Stimulated activated CD4-positive, alpha-beta T cell treated with anti-CD3 and anti-CD28 coated beads, Interleukin-4, amount 100 ng/mL, for 1 hour (primary cell): ENCODE measurements around the gene MAN1A1.
"Not testable (repeated sequence)": the region's sequence is repeated elsewhere in the genome, so short reads cannot be mapped to it uniquely, and the experiment has no call there.

Experiments used
- DNase-seq: peaks from one replicate; pipeline ENCODE4 v3.0.0-alpha.2; 2020

The MAN1A1 gene

DNA sequence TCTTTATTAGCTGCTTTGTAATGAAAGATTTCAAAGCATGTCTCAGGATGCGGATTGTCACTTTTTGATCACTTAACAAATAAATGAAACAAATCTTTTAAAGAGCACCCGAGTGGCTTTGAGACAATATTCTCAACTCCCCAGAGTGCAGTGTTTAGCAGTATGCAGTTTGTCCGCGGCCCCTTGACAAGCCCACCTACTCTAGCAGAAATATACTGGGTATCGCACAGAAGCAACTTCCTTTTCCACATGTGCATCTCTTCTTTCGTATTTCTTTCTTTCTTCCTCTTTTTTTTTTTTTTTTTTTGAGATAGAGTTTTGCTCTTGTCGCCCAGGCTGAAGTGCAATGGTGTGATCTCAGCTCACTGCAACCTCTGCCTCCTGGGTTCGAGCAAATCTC, 186.6 kb downstream of the MAN1A1 start:
- no peak for DNase-seq

DNA sequence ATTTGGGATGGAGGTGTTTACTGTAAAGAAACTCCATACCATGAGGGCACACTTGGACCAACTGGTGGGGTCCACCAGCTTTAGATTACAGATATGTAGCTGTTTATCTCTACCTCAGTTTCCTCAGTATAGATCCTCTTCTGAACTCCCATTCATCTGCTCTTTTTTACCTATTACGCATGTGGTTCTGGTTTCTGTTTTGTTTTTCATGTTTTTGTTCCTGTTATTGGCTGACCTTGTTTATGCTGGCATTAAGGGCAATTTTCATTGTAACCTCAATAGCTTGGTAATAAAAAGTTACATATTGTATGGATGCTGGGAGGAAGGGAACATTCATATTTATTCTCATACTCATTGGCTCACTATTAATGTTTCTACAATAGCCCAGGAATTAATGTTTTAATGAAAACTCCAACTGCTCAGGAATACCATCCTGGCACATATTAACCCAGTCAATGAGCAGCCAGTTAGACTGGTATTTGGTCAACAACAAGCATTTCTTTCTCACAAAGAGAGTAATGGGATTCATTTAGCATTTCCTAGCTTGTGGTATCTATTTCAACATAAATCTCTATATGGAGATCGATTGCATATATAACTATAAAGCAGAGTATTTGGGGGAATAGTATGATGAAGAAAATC, 187.3 kb downstream of the MAN1A1 start:
- DNase-seq, result no peak

DNA sequence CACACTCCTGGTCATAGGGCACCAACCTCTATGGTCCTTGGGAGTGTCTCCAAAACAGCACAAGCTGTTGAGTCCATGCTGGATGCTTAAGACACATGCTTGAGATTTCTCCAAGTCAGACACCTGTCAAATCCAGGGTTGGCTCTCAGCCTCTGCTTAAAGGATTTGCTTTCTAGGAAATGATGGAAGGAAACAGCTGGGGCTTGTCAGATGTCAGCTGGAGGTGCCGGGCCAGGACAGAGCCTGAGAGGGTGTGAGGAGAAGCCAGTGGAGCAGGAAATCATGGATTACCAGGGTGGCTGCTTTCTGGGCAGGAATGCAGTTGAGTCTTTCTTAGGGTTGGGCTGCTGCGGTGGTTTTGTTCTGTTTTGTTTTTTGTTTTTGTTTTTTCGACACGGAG, 188.1 kb downstream of the MAN1A1 start:
- DNase-seq, result no peak

DNA sequence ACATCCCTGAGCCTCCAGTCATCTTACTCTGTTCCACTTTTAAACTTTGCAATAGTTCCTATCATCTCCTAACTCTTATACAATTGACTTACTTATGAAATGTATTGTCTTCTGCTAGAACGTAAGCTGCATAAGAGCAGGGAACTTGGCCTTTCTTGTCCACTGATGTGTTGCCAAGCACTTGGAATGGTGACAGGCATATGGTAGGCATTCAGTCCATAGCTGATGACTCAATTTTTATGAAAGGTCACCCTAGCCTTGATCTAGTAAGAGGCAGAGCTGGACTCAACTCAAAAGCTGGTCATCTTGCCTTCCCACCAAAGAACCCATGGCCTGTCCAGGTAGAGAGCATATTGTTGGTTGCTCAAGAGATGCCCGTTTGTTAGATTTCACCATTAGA, 188.7 kb downstream of the MAN1A1 start:
- no peak for DNase-seq

DNA sequence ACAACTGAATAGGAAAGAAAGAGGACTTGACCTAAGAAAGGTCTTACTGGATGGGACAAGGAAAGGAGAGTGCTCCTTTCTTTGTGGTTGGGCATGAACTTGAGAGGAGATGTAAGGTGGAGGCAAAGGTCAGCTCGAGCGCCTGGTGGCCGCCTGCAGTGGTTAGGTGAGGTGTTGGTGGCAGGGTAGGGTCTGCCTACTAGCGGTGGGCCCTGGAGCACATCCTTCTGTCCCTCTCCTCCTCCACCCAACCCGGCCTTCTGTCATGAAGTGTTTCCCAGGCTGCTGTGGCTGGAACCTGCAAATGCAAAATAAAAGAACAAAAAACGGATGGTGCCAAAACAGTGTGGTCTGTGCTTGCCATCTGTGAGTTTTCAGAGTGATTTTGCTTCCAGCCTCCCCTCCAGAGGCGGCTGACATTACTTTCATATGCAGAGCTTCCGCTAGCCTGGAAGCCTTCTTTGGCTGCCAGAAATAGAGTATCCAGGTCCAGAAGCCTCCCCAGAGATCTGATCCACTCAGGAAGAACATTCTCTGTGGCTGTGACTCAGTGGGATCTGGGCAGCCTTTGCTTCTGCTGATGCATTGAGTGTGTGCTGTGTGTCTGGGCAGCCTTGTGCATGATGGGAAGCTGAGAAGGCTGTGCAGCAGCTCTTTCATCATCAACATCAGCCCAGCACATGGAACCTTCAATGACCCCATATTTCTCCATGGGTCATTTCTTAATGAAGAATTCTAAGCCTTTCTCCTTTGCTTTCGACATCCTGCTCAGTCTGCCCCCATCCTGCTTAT, 191.3 kb downstream of the MAN1A1 start:
- DNase-seq, result no peak

DNA sequence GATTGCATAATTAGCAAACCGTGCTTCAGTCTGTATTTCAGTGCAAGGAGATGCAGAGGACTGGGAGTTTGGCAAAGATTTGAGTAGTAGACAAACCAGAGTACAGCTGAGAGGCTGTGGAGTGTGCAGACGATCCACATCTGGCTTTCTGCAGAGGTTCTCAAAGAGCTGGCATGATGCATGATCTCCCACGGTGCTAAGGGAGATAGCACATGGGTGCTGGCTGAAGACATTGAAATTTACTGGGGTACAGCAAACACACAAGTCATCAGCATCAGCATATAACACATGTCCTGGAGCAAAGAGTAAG, 192.1 kb downstream of the MAN1A1 start:
- no peak for DNase-seq

DNA sequence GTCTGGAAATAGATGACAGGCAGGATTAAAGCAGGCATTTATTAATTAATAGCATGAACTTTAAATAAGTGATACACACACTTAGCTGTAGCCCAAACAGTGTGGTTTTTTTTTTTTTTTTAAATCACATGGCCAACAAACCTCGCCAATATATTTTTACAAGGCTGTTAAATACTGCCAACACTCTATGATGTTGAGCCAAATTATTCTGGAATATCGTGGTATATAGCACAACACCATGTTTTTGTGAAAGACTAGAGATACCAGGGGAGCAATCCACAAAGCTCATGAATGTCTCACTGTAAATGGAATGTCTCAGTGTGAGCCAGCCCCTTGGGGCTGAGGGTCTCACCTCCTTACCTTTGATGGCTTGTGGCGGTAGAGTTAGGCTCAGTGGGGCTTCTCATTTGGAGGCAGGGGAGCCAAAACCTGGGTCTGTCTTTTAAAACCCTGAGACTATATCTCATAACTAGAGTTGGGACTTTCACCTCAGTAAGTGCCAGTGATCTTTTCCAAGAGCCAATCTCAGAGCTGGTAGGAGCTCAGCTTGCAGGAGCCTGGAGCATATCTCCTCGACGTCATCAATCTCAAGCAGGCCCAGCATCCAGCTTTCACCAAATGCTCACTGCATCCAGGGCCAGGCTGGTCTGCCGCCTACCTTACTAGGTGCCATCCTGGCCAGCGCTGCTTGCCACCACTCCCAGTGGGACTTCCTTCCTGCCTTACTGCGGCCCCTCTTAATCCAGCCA, 192.6 kb downstream of the MAN1A1 start:
- no peak for DNase-seq

DNA sequence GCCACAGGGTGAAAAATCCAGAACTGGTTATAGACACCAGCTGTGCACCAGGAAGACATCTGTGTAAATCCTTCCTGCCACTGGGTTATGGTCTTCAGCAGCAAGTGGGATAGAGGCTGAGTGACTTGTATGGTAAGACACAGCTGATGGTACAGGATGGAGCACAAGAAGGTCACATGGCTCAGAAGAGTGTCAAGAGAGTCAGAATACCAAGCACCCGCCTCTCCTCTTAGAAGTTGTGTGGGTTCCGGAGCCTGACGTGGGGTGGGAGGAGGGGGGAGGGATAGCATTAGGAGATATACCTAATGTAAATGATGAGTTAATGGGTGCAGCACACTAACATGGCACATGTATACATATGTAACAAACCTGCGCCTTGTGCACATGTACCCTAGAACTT, 193.5 kb downstream of the MAN1A1 start:
- not testable (repeated sequence) for DNase-seq

DNA sequence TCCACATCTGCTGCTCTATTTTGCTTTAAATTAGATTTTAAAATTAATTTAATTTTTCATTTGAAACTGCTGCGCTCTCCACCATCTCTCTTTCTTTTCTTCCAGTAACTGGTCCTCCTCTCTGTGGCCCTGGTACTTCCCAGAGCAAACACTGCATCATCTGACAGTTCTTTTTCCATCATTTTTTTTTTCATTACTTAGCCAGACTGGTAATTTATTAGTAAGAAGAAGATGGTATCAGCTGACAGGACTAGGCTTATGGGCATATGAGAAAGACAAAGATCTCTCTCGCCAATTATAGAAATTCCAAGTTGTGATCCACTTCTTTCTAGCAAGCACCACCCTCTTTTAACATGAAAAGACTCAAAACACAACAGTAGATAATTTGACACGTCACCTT, 197.4 kb downstream of the MAN1A1 start:
- no peak for DNase-seq

DNA sequence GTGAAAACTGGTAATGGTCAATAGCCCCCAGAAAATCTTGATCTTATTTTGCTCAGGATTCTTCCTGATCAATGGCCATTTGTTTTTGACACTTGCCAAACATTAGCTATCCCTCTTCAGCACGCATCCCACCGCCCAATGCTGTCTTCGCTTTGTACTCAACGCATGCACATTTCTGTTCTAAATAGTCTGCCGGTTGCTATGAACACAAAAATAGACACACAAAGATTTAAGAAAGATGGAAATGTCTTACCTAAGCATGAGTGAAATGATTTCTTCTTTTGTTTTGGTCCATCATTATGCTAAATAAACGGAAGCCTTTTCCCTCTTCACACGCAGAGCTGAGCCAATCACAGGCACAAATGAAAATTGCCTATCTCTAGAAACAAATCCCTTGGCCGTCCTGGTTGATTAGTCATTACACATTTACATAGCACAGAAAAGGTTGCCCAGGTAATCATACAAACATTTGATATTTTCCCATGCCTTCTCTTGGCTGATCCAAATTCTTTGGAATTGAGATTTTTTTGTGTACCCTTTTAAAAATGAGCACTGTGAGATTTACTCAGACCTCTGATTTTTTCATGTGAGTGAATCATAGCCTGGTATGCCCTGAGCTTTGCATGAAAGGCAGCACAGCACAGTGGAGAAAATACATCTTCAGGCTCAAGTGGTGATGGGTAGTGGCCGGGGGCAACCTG, 200.6 kb downstream of the MAN1A1 start:
- DNase-seq, result no peak

DNA sequence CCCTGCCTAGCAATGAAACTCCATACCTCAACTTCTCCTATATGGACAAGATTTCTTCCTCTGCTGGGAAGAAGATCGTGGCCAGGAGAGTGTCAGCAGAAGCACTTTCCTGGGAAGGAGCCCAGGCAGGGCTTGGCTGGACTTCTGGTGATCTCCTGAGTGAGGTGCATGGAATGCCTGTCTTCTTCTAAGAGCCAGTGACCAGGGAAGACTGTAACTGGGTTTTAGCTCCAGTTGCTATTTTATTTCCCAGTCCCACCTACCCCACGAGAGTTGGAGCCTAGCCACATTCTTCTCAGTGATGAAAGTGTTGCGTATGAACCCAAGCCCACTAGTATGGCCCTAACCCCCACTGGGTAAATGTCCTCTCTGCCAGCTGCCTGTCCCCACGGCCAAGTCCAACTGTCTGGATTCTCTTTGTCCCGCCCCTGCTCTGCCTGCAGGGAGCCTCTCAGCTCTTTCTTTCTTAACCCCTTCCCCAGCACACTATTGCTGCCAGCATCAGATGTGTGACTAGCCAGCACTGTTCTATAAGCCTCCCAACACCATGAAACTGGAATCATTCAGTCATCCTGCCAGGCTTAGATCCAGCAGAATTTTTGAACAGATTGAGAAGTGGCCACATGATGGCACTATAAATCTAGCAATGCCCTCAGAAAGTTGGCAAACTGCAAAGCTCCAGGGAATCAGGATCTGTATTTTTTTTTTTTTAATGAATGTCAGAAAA, 201.3 kb downstream of the MAN1A1 start:
- no peak for DNase-seq

DNA sequence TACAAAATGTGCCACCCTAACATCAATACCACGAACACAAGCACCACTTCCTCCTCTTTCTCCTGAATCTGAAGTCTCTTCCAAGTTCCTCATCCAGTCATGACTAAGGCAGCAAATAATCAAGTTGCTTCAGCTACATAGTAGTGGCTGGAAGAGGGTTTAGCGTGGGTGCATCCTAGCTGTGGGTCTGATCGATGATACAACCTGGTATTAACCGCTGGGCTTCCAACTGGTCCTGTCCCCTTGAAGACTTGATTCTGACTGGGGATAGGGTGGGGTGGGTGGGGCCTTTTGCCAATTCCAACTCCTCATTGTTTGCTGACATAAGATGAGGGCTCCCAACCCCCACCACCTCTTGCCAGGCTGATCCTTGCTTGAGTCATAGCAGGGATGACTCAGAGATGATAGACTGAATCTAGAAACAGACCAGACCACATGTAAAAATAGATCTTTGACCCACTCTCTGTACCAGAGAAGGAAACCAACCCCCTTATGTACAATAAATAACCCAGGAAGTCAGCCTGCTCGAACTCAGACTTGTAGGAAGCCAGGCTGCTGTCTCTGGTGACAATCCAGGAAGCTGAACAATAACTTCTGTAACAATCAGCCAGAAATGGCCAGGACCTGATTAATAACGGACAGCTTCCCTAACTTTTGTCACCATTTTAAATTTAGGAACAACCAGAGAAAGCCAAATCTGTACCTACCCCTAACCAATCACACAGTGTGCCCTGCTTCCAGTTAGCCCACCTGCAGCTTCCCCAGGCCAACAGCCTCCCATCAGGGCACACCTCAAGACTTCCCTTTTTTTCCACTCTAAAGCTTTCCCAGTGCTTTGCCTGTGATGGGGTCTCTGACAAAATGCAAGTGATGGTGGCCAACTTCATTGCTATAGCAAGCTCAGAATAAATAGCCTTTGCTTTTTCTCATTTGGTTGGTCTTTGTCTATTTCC, 202.2 kb downstream of the MAN1A1 start:
- DNase-seq, result peak; percentile 37

DNA sequence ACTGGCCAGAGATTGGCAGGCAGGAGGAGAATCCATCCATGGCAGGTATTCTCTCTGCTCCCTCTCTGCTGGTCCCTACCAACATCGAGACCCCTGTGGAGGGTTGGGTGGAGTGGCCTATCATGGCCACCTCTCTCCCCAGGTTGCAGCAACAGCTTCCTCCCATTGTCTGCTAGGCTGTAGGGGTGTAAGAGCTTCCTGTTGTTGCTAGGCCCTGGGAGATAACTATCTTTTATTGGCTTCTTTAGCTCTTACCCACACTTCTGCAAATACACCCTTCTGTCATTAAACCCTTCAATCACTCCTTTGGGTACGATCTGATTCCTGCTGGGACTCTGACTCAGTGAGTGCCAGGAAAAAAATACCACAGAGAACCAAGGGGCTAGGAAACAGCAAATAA, 204.4 kb downstream of the MAN1A1 start:
- no peak for DNase-seq

DNA sequence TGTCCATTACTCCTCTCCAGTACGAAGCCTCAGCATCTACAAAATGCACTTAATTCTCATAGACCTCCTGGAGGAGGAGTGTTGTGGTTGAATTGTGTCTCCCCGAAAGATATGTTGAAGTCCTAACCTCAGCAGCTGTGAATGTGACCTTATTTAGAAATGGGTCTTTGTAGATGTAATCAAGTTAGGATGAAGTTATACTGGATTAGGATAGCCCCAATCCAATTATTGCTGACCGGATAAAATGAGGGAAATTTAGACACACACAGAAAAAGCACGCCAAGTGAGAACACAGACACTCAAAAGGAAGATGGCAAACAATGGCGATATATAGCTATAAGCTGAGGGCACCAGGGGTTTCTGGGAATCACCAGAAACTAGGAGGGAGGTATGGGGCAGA, 206.9 kb downstream of the MAN1A1 start:
- no peak for DNase-seq

DNA sequence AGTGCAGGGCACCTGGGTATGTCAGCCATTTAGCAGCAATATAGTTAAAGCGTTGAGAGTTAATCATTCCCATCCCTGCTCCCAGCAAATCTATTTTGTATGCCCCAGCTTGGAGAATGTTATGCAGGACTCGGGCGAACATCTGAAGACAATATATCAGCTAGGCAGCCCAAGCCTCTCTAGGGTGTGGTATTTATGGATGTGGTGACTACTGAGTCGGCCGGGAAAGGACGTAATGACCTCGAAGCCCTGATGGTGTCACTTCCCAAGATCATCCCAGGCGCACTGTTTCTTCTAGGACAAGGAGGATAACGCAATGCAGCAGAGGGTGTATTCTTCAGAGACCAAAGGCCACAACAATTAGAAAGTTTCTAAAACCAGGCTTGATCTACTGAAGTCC, 207.5 kb downstream of the MAN1A1 start:
- no peak for DNase-seq

DNA sequence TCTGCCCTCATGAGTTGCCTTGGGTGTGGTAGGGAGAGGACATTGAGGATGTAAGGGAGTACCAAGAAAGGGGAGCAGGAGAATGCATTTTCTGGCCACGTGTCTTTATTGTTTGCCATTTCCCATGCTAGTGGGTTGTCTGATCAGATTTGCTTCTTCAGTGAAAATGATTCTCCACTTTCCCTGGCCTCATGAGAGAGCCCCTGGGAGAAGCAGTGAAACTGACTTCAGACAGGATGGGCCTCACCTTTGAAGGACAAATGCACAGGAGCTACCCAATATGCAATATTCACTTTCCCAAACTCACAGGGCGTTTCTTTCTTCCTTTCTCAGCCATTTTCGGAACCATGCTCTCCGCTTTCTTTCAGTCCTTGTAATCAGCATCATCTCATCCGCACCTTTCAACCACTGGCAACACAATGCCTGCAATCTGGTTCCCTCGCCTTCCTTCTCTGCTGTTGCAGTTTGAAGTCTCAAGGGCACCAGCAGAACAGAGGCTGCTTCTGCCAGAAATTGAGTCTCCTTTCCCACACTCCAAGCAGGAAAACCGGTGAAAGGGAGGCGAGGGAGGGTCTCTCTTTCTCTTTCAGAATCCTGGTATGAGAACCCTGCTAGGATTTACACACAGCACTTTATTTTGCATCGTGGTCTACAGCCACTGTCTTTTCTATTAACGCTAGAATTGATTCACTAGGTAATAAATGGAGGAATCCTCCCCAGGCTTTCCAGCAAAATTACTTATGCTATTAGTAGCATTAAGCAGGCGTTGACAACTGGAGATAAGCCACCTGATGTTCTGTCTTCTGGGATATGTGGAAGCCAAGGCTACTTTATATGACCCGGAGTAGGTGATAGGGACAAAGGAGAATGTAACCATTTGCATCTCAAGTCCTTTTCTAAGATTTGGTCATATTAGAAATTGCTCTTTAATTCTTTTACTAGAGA, 209.1 kb downstream of the MAN1A1 start:
- no peak for DNase-seq

DNA sequence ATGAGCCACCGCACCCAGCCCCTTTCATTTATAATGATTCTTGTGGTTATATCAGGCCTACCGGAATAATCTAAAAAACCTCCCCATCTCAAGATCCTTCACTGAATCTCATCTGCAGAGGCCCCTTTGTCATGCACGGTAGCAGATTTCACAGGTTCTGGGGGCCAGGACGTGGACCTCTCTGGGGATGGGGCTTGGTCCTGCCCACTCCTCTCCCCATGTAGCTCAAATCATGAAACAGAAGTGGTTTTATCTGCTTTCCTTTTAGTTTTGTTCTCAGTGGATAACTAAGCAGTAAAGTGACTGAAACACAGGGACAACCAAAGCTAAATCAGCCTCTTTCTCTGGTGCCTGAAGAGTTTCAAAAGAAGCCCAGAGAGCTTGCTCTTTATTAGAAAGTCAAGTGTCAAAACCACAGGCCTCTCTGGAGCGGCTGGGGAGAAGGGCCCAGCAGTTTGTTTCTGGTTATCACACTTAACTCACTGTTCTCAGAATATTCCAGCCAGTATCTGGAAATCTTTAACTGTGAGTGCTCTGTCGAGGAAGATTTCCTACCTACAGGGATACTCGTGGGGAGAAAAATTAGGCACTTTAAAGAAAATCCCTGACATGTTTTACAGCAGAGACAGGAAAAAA, 210.5 kb downstream of the MAN1A1 start:
- no peak for DNase-seq

DNA sequence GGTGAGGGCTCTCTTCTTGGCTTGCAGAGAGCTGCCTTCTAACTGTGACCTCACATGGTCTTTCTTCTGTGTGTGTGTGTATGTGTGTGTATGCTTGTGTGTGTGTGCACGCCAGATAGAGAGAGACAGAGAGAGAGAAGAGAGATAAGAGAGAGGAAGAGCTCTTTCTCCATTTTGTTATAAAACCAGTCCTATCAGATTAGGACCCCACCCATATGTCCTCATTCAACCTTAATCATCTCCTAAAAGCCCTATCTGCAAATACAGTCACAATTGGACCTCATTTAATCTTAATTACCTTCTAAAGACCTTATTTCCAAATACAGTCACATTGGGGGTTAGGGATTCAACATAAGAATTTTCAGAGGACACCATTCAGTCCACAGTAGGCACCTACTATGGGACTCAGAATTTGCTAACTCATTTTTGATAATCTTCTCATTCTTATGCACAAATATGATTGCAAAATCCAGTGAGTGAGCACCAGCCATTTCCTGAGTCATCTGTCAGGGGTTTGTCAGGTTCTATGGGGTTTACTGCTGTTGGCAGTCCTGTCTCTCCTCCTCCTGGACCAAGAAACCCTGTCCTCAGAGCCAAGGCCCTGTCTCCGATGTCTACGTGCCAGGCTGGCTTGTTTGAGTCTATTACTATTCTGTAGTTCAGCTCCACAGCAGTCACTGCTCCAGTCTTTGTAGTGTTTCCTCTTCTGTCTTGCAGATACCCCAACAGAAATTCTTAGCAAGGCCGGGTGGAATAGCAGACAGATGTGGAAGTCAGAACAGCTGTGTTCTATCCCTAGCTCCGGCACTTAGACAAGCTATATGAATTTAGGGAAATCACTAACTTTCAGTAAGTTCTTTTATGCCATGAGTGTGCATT, 212.1 kb downstream of the MAN1A1 start:
- no peak for DNase-seq

DNA sequence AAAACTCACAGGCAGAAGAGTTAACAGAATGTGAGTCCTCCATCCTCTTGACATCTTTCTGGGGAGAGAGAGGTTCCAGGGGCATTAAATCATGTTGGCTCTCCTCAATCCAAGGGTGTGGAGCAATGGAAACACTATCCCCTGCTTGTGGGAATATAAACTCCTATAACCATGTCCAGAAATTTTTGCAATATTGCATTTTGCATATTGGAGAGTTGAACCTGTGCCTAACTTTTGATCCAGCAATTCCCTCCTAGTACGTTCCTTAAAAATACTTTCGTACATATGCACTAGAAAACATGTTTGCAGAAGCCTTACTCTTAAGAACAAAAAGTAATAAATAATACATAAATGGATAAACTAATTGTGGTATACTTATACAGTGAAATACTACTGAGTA, 214.8 kb downstream of the MAN1A1 start:
- no peak for DNase-seq
